ENCODE data around the gene CNN2.

DNA sequence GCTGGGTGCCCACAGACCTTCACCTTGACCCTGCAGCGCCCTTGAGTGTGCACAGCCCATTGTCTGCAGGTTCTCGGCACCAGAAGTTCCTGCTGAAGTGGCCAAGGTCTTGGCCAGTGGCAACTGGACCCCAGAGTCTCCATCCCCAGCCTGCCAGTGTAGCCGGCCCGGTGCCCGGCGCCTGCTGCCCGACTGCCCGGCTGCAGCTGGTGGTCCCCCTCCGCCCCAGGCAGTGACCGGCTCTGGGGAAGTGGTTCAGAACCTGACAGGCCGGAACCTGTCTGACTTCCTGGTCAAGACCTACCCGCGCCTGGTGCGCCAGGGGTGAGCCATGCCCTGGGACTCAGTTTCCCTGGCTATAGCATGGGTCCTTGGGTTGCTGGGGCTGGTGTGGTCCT lies 28.6 kb downstream of the CNN2 start:
- TF ChIP-seq POLR2A (IDR thresholded peaks at IDR 0.05), result no peak
- TF ChIP-seq, protein P1, sequence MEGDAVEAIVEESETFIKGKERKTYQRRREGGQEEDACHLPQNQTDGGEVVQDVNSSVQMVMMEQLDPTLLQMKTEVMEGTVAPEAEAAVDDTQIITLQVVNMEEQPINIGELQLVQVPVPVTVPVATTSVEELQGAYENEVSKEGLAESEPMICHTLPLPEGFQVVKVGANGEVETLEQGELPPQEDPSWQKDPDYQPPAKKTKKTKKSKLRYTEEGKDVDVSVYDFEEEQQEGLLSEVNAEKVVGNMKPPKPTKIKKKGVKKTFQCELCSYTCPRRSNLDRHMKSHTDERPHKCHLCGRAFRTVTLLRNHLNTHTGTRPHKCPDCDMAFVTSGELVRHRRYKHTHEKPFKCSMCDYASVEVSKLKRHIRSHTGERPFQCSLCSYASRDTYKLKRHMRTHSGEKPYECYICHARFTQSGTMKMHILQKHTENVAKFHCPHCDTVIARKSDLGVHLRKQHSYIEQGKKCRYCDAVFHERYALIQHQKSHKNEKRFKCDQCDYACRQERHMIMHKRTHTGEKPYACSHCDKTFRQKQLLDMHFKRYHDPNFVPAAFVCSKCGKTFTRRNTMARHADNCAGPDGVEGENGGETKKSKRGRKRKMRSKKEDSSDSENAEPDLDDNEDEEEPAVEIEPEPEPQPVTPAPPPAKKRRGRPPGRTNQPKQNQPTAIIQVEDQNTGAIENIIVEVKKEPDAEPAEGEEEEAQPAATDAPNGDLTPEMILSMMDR (IDR thresholded peaks at IDR 0.05), result no peak
